HL-60 (cell line): ENCODE results near the gene UAP1.

Source experiments
- POLR2AphosphoS5 ChIP-seq: IDR thresholded peaks from 2 replicates; pipeline ENCODE4 v1.6.1; 2012; ENCODE audit warnings: low read depth
- SPI1 ChIP-seq: IDR thresholded peaks from 2 replicates; pipeline ENCODE4 v1.6.1; 2012; ENCODE audit warnings: low read depth, mild to moderate bottlenecking, borderline replicate concordance
- TF ChIP-seq, protein P1 (sequence below): IDR thresholded peaks from one replicate; pipeline ENCODE4 v1.5.1; 2011; ENCODE audit warnings: low read length, control low read depth, inconsistent platforms; ENCODE audit not compliant: insufficient read depth
- TF ChIP-seq, protein P2 (sequence below): IDR thresholded peaks from 2 replicates; pipeline ENCODE4 v1.6.1; 2012; ENCODE audit warnings: low read depth; ENCODE audit not compliant: insufficient replicate concordance

DNA sequence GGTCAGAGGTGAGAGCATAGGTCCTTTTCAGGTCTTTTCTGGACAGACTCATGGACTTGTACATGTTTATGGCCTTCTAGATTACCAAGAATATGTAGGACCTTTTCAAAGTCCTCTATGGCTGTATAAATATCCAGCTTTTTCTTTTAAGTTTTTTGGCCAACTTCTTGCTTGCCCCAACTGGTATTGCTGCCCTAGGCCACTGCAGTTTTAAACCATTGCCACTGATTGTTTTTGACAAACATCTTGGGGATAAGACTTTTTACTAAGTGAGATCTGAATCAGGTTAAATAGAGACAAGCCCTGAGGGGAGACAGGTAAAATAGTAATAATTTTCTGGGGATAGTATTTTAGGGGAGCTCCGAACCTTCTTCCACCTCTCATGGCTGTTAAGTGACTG is 56.0 kb downstream of the UAP1 start:
- no peak for TF ChIP-seq POLR2AphosphoS5
- TF ChIP-seq, protein P1, sequence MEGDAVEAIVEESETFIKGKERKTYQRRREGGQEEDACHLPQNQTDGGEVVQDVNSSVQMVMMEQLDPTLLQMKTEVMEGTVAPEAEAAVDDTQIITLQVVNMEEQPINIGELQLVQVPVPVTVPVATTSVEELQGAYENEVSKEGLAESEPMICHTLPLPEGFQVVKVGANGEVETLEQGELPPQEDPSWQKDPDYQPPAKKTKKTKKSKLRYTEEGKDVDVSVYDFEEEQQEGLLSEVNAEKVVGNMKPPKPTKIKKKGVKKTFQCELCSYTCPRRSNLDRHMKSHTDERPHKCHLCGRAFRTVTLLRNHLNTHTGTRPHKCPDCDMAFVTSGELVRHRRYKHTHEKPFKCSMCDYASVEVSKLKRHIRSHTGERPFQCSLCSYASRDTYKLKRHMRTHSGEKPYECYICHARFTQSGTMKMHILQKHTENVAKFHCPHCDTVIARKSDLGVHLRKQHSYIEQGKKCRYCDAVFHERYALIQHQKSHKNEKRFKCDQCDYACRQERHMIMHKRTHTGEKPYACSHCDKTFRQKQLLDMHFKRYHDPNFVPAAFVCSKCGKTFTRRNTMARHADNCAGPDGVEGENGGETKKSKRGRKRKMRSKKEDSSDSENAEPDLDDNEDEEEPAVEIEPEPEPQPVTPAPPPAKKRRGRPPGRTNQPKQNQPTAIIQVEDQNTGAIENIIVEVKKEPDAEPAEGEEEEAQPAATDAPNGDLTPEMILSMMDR: no peak
- TF ChIP-seq SPI1: no peak
- TF ChIP-seq, protein P2, sequence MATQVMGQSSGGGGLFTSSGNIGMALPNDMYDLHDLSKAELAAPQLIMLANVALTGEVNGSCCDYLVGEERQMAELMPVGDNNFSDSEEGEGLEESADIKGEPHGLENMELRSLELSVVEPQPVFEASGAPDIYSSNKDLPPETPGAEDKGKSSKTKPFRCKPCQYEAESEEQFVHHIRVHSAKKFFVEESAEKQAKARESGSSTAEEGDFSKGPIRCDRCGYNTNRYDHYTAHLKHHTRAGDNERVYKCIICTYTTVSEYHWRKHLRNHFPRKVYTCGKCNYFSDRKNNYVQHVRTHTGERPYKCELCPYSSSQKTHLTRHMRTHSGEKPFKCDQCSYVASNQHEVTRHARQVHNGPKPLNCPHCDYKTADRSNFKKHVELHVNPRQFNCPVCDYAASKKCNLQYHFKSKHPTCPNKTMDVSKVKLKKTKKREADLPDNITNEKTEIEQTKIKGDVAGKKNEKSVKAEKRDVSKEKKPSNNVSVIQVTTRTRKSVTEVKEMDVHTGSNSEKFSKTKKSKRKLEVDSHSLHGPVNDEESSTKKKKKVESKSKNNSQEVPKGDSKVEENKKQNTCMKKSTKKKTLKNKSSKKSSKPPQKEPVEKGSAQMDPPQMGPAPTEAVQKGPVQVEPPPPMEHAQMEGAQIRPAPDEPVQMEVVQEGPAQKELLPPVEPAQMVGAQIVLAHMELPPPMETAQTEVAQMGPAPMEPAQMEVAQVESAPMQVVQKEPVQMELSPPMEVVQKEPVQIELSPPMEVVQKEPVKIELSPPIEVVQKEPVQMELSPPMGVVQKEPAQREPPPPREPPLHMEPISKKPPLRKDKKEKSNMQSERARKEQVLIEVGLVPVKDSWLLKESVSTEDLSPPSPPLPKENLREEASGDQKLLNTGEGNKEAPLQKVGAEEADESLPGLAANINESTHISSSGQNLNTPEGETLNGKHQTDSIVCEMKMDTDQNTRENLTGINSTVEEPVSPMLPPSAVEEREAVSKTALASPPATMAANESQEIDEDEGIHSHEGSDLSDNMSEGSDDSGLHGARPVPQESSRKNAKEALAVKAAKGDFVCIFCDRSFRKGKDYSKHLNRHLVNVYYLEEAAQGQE: no peak
